Choroid plexus epithelial cell (primary cell): ENCODE data around the gene CDKL1.

Experiments used
- DNase-seq: peaks from one replicate; pipeline ENCODE4 v3.0.0-alpha.2; 2010; ENCODE audit warnings: low read depth
- H3K4me3 ChIP-seq: 2 replicates; pipeline ENCODE4 v1.5.1; 2011; ENCODE audit warnings: low read depth, mild to moderate bottlenecking, control low read depth, low read length, moderate library complexity
- CTCF ChIP-seq: conservative IDR thresholded peaks from 2 replicates; pipeline ENCODE4 v1.5.1; 2011; ENCODE audit warnings: low read depth, mild to moderate bottlenecking, control low read depth, inconsistent platforms, low read length, moderate library complexity

CDKL1 gene

GRCh38 chr14:50388256-50388931 is 8.3 kb downstream of the CDKL1 start:
- TF ChIP-seq CTCF: no peak
- DNase-seq: no peak
- H3K4me3 ChIP-seq: no peak overlapping the region

GRCh38 chr14:50387548-50387947 is 9.1 kb downstream of the CDKL1 start:
- DNase-seq: no peak
- TF ChIP-seq CTCF: no peak

GRCh38 chr14:50383618-50384225 is 13.0 kb downstream of the CDKL1 start:
- peak; percentile 41 for DNase-seq

More at GRCh38 chr14:50387548-50387947, 9.1 kb downstream of the CDKL1 start:
- no peak overlapping the region for H3K4me3 ChIP-seq

GRCh38 chr14:50381823-50382287 is 14.8 kb downstream of the CDKL1 start:
- no peak for TF ChIP-seq CTCF
- no peak overlapping the region for H3K4me3 ChIP-seq
- no peak for DNase-seq

More at GRCh38 chr14:50383618-50384225, 13.0 kb downstream of the CDKL1 start:
- peak; percentile 30 for TF ChIP-seq CTCF
- no peak overlapping the region for H3K4me3 ChIP-seq

- no peak overlapping the region for H3K4me3 ChIP-seq
- TF ChIP-seq CTCF: no peak
- DNase-seq: no peak
Observed at GRCh38 chr14:50381008-50381407, 15.7 kb downstream of the CDKL1 start.

- H3K4me3 ChIP-seq: no peak overlapping the region
- TF ChIP-seq CTCF: no peak
- no peak for DNase-seq
Observed at GRCh38 chr14:50380455-50380854, 16.2 kb downstream of the CDKL1 start.

GRCh38 chr14:50379563-50379962 is 17.1 kb downstream of the CDKL1 start:
- DNase-seq: no peak
- TF ChIP-seq CTCF: no peak
- H3K4me3 ChIP-seq: no peak overlapping the region
